Fibroblast of upper back skin (primary cell): ENCODE measurements around the gene IGSF8.
"Not testable (repeated sequence)": the region's sequence is repeated elsewhere in the genome, so short reads cannot be mapped to it uniquely, and the experiment has no call there.

Source experiments
- DNase-seq: peaks from one replicate; pipeline ENCODE4 v3.0.0-alpha.2; 2013

Gene IGSF8

DNA sequence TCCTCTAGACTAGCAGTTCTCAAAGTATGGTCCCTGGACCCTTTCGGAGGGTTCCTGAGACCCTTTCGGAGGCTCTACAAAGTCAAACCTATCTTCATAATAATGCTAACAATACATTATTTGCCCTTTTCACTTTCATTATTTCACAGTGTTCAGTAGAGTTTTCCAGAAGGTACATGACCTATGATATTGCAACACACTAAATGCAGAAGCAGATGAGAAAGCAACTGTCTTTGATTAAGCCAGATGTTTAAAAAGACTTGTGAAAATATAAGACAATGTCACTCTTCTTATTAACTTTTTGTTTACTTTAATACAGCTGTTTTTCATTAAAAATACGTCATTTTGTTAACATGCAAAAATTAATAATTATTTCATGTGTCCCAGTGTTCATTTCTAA is 34.3 kb downstream of the IGSF8 start:
- DNase-seq, result no peak

DNA sequence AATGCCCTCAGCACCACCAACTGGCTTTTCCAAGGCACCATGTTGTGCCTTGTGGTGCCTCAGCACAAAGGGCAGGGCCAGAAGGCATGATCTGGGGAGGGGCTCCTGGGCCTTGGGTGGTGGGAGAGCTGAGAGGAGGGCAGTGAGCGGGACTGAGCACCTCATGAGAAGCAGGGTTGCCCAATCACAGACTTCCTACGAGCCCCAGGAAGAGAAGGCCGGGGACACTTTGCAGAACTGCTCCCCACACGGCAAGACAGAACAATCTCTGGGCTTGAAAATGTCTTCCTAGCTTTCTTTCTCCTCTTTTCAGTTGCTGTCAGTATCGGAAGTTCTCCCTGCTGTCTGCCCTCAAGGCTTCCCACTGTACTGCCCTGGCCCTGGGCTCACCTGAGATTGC is 35.2 kb downstream of the IGSF8 start:
- DNase-seq, result no peak

DNA sequence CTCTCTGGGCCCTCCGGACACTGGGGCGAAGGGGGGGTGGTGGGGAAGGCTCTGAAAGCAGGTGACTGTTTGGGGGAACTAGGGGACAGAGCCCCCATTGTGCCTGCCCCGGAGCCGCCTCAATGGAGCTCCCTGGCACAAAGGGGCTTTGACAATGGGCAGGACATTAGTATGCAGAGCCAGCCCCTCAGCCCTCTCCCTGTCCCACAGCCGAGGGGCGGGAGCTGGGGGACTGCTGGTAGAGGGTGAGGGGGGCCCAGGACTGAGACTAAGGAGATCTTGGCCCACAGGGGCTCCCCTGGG is 36.2 kb downstream of the IGSF8 start:
- DNase-seq, result no peak

DNA sequence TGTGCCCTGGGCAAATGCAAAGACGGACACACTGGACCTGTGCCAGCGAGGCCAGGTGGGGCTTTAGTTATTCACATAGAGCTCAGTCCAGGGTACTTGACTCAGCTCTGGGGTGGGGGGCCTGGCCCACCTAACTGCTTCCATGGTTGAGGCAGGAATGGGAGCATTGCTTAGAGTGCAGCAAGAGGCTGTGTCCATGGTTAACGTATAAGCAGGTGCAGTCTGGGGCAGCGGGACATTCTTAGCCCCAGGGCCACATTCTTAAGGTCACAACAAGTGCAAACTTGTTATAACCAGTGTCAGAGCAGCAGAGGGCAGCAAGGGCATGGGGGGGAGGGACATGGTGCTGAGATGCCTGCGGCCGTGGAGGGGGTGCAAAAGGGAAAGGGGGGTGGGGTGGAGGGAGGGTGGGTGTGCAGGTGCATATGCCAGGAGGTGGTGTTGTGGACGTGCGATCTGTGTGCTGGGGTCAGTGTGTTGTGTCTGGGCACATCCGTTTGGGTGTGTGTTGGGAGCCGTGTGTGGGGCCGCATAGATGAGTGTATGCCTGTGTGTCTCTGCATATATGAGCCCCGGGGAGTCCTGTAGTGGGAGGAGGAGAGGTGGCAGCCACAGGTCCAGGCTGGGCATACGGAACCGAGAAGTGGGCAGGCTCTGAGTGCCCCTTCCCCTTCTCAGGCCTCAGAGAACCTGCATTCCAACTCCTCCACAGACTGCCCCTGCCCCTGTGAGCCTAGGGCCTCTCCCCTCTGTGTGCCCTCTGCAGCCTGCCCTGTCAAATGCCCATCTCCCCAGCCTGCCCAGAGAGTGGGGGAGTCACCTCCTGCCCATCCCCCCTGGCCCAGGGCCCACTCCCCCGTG is 36.8 kb downstream of the IGSF8 start:
- no peak for DNase-seq

DNA sequence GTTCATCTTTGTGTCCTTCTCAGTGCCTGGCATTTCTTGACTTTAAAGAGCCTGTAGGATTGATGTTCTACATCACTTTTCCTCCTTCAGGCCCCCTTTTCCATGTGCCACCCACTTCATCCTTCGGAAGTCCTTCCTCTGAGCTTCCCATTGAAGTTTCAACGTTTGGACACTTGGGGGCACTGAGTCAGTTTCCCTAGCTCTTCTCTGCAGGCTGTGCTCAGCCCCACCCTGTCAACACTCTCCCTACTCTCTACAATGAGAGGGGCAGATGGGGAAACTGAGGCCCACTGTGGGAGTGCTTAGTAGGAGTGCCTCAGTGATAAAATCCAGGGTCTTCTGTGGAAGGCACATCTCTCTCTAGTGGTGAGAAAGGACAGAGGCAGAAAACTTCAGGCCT is 40.3 kb downstream of the IGSF8 start:
- no peak for DNase-seq

DNA sequence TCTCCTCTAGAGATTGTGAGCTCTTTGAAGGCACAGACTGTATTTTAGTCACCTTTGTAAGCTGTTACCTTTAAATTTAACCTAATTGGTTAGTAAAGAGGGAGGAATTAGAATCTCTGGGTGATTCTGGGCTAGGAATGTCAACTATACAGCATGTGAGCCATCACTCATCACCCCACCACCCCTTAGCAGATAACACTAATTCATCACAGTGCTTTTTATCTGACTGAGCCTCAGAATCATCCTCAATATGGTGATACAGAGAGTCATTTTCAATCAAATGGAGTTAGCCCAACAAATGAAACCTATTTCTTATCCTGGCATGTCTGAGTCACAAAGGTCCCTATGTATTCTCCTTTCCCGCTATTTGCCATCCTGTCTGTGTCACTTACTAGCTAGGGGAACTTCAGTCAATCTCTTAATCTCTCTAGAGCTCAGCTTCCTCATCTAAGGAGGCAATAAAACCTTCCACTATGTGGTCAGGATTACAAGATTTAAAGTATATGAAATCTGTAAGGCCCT is 41.7 kb downstream of the IGSF8 start:
- DNase-seq, result no peak

DNA sequence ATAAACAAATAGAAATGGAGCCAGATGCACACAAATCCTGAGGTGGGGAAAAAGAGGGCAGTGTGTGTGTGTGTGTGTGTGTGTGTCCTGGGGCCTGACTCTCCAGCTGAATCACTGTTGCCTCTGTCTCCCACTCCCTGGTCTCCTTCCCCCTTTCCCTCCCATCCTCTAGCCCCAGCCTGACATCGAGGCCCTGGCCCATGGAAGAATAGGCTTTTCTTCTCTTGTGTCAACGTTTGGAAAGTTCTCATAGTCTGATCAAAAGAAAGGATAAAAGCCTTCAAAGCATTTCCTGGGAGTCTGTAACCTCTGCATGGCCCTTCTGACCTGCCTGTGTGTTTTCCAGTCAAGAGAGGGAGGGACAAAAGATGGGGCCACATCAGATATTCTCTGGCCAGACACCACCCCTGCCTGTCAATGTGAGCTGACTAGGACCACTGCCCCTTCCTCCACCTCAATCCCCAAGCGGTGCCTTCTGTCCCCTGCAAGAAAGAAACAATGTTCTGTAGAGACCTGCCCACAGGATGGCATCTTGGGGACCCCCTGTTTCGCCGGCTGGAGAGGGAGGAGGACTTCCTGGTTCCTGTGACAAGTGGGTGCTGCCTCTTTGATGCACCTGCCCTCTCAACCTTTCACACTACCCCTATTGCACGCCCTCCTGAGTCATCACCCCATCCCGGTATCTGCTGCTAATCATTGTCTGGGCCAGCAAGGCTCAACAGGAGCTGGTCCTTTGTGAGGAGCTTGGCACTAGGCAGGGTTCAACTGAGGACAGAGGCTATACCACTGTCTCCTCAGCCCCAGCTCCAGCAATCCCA is 44.7 kb downstream of the IGSF8 start:
- no peak for DNase-seq

DNA sequence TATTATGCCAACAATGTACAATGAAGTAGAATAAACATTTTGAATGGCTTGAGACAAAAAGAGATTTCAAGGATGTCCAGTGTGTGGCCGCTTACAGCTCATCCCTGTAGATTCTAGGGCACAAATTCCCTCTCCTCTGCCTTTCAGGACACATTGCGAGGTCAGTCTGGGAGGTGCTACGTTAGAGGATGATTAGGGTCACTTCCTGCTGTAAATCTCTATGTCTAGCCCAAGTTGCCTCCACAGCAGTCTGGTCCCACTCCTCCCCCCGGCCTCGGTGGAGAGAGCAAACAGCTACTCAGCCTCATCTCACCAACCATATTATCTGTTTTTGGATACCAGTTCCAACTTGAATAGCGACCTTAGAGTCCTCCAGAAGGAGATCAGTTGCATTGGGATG is 45.5 kb downstream of the IGSF8 start:
- no peak for DNase-seq

DNA sequence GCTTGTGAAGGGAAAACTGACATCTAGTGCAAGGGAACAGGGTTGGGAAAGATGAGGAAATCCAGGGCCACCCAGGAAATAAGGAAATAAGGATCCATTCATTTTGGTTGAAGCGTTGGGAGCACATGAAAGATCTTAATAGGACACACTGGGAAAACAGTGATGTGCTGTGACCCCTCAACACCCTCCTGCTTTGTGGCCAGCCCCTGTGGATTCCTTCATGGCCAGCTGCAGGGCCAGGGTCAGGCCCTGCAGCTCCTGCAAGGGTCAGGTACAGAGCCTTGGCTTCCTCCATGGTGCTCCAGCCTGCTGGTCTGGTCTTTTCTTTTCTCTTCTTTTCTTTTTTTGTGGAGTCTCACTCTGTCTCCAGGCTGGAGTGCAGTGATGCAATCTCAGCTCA is 47.8 kb downstream of the IGSF8 start:
- DNase-seq, result no peak

DNA sequence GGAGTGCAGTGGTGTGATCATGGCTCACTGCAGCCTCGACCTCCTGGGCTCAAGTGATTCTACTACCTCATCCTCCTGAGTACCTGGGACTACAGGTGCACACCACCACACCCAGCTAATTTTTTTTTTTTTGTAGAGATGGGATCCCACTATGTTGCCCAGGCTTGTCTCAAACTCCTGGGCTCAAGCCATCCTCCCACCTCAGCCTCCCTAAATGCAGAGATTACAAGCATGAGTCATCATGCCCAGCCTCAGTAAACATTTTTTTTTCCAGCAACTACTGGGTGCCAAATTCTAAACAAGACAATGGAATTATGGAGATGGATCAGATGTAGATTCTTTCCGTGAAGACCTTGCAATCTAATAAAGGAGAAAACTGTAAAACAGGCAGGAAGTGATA is 48.2 kb downstream of the IGSF8 start:
- DNase-seq, result not testable (repeated sequence)

DNA sequence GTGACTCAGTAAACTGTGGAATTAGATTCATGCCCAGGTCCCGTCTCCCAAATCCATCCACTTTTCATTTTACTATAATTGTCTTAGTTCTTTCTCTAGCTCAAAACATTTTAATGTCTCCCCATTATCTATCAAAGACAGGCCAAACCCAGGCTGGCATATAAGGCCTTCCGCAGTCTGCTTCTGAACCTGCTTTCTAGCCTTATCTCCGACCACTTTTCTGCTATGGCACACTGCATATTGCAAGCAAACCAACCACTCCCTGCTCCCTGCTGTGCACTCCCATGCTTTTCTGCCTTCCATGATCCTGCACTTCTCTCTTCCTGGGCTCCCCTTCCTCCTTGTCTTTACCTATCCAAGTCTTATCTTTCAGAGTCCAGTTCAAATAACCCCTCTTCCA is 49.3 kb downstream of the IGSF8 start:
- DNase-seq, result no peak

DNA sequence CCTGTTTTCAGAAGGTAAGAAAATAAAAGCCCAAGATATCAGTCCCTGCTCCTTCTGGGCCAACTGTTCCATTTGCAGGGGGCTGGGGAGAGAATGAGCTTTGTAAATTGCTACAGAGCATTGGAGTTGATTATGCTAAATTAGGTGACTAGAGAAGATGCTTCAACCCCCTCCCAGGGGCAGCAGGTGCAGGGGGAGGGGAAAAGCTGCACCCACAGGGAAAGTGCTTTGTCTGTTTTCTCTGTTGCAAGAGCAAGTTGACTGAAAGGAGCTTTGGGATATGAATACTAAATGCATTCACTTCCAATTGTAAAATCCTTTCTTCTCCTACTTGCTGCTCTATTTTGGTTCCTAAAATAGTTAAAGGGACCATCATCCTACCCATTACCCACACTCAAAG is 50.1 kb downstream of the IGSF8 start:
- no peak for DNase-seq

DNA sequence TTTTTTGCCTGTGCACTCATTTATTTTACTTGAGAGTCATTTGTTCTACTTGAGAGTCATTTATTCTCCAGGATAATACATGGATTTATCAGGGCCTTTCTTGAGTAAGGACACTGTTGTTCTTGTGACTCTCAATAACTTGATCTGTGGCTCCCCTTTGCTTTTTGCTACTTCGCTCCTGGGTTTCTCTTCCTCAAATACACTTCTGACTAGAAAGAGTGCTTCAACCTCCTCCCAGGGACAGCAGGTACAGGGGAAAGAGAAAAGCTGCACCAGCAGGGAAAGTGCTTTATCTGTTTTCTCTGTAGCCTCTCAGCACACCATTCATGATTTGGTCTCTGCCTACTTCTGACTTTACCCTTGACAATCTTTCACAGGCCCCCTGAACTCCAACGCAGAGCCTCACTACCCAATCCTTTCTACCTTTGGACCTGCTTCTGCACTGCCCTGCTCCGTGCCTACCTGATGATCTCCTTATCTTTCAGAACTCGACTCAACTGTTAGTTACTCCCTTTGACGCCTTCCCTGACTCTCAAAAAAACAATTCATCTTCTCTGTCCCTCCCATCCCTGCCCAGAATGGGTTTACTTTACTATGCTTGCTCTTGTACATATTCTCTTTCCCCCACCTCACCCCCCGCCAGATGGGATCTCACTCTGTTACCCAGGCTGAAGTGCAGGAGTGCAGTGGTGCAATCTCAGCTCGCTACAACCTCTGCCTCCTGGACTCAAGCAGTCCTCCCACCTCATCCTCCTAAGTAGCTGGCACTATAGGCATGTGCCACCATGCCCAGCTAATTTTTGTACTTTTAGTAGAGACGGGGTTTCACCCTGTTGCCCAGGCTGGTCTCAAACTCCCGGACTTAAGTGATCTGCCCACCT is 51.1 kb downstream of the IGSF8 start:
- no peak for DNase-seq

DNA sequence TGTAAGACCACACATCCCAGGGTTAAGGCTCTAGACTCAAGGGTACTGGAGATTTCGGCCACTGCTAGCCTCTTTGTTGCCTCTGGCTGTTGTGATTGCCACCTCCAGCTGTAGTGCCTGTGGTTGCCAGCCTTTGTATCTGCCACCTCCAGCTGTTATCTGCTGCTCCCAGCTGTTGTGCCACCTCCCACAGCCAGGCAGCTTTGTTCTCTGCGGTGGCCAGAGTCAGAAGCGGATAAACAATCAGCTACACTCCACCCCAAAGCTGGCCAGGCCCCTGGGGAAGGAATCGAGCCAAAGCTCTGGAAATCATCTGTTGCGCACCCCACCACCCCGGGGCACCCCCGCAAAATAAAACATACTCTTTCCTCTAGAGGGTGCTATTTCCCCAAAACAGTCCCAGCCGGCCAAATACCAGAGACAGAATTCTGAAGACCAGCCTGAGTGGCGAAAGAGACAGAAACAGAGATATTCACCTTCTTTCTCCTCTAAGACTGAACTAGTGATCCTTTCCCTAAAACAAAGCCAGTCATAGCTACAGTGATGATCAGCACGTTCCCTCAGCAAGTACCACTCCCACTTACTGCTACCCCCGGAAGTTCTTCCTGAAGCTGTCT is 51.8 kb downstream of the IGSF8 start:
- DNase-seq, result peak; percentile 25

DNA sequence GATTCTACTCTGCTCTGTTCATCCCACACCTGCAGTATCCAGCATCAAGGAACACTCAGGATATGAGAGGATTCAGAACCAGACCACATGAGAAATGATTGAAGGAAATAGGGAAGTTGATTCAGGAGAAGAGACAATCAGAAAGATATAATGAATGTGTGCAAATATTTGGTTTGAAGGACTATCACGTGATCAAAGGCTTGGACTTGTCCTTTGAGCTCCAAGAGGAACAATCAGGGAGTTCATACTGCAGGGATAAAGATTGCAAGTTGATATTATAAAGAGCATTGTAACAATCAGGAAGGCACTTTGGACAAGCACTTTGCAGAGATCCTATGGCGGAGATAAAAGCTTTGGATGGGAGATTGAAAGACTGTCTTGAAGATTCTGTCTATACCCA is 52.8 kb downstream of the IGSF8 start:
- DNase-seq, result no peak

DNA sequence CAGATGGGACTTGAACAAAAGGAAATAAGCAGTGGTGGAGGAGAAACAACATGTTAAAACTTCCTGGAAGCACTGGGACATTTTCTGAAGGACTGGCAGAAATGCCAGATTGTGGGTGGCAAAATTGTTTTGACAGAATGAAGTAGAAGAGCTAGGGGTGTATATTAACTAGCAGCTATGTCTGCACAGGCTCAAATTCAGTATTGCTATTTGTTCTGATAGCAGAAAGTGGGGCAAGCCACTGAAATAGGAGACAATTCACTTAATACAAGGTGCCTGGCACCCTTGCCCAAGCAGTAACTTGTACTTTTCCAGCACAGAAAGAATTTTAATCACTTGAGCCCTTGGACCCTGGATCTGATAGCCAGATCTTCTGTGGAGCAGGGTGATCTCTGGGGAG is 54.9 kb downstream of the IGSF8 start:
- DNase-seq, result no peak
